K562 (cell line): ENCODE measurements around the gene GRIA4.

Experiments used
- CTCF ChIP-seq, 3 experiments: IDR thresholded peaks in 2 of 3; conservative IDR thresholded peaks in 1 of 3; 2 replicates each; pipeline ENCODE4 v1.5.1; 2011 to 2012; ENCODE audit warnings: low read length in 3 of 3, mild to moderate bottlenecking in 3 of 3, control low read depth in 2 of 3, improper control_type of control experiment in 1 of 3, inconsistent platforms in 1 of 3, low read depth in 1 of 3, mixed read lengths in 1 of 3, moderate library complexity in 1 of 3; ENCODE audit not compliant: insufficient read depth in 2 of 3
- EZH2 ChIP-seq: IDR thresholded peaks from 2 replicates; pipeline ENCODE4 v1.6.1; 2012; ENCODE audit warnings: low read depth, mild to moderate bottlenecking, inconsistent platforms, low read length, borderline replicate concordance
- MAFK ChIP-seq: IDR thresholded peaks from 2 replicates; pipeline ENCODE4 v1.6.1; 2011; ENCODE audit warnings: low read length, improper control_type of control experiment
- MYBL2 ChIP-seq, 2 experiments: fragments of 450-650 bp in 1 of 2; sonication (generic) in 1 of 2; formaldehyde crosslinking in 1 of 2; IDR thresholded peaks; 2 replicates each; pipeline versions ENCODE4 v1.6.1 to v1.8.1; 2017 to 2022; ENCODE audit warnings: borderline replicate concordance in 1 of 2, inconsistent platforms in 1 of 2, low read depth in 1 of 2, mild to moderate bottlenecking in 1 of 2, missing genetic modification reagents in 1 of 2, moderate library complexity in 1 of 2
- NCOA2 ChIP-seq, 2 experiments: fragments of 450-650 bp; IDR thresholded peaks; 2 replicates each; pipeline ENCODE4 v1.6.1; 2018; ENCODE audit warnings: mild to moderate bottlenecking in 2 of 2, moderate library complexity in 1 of 2; ENCODE audit not compliant: partially characterized antibody in 2 of 2
- NFE2 ChIP-seq: IDR thresholded peaks from 2 replicates; pipeline ENCODE4 v1.6.1; 2014; ENCODE audit warnings: antibody characterized with exemption, low read depth
- NFYB ChIP-seq: IDR thresholded peaks from 2 replicates; pipeline ENCODE4 v1.6.1; 2011; ENCODE audit warnings: mild to moderate bottlenecking, moderate library complexity; ENCODE audit not compliant: insufficient read length; ENCODE audit errors: extremely low read depth
- NRF1 ChIP-seq, 2 experiments: fragments of 450-650 bp; IDR thresholded peaks in 1 of 2; conservative IDR thresholded peaks in 1 of 2; 2 replicates each; pipeline ENCODE4 v1.6.1; 2014; ENCODE audit warnings: mild to moderate bottlenecking in 2 of 2
- PHF21A ChIP-seq: fragments of 450-650 bp; IDR thresholded peaks from 2 replicates; pipeline ENCODE4 v1.6.1; 2017; ENCODE audit warnings: low read depth, borderline replicate concordance
- SP1 ChIP-seq: sonication (generic); formaldehyde crosslinking; IDR thresholded peaks from 2 replicates; pipeline ENCODE4 v1.8.1; 2022; ENCODE audit warnings: mild to moderate bottlenecking, missing genetic modification reagents
- TCF7L2 ChIP-seq: fragments of 150-350 bp; IDR thresholded peaks from 2 replicates; pipeline ENCODE4 v1.6.1; 2016; ENCODE audit warnings: low read depth, mild to moderate bottlenecking, low read length, moderate library complexity
- TEAD1 ChIP-seq, 2 experiments: fragments of 450-650 bp in 1 of 2; sonication (generic) in 1 of 2; formaldehyde crosslinking; IDR thresholded peaks; 2 replicates each; pipeline versions ENCODE4 v1.4.0 to v1.8.0; 2020 to 2022; ENCODE audit warnings: mild to moderate bottlenecking in 2 of 2, missing genetic modification reagents in 1 of 2

GRCh38 chr11:105789579-105790420 is 179.9 kb downstream of the GRIA4 start:
- TF ChIP-seq EZH2 (no peak), SP1 (no peak), MYBL2 (IDR thresholded peaks at IDR 0.05; ENCODE audit: low read depth) (no peak), MYBL2 (CRISPR knock-in tag; IDR thresholded peaks at IDR 0.05; ENCODE audit: borderline replicate concordance) (no peak), TEAD1 (CRISPR knock-in tag; IDR thresholded peaks at IDR 0.05) (no peak), NCOA2 (IDR thresholded peaks at IDR 0.05; ENCODE audit: partially characterized antibody in 2 of 2) (no peak), CTCF (IDR thresholded peaks at IDR 0.05 in 2 of 3, conservative IDR thresholded peaks at IDR 0.05 in 1 of 3; ENCODE audit: insufficient read depth in 2 of 3, low read depth in 1 of 3, low read length in 3 of 3) (no peak), NFYB (no peak), NRF1 (conservative IDR thresholded peaks at IDR 0.05 in 1 of 2, IDR thresholded peaks at IDR 0.05 in 1 of 2) (no peak), MAFK (peak; percentile 37; the same call in 1 of the 2 replicates), NFE2 (no peak), PHF21A (no peak), TCF7L2 (no peak)
